MCF 10A (cell line): ENCODE data around the gene P3H2. TPM values are rescaled to one million over a fixed set of nuclear protein-coding genes. Genes with fewer than 3 reads are reported as not detected.
"Not testable (repeated sequence)": the region's sequence is repeated elsewhere in the genome, so short reads cannot be mapped to it uniquely, and the experiment has no call there.

Experiments used
- BruUV-seq: library from RNA; stranded (reverse); fragments of 400-500 nt; replicated peaks from 2 replicates; lab custom pipeline; 2021; lab: Mats Ljungman, UMichigan
- CTCF ChIA-PET: fragments of 300-600 bp; sonication (Branson Sonifier 250); formaldehyde crosslinking; extraction: SDS; loops from one replicate; lab custom pipeline; 2021; ENCODE audit warnings: antibody characterized with exemption, inconsistent platforms; lab: Yijun Ruan, JAX
- POLR2A ChIA-PET: fragments of 300-600, 350-650 bp; sonication (Branson Sonifier 250); formaldehyde crosslinking; extraction: SDS; loops from one replicate; lab custom pipeline; 2020; ENCODE audit warnings: antibody characterized with exemption, inconsistent platforms; lab: Yijun Ruan, JAX
- DNase-seq: peaks from one replicate; pipeline ENCODE4 v3.0.0-alpha.2; 2018; ENCODE audit not compliant: unreplicated experiment
- H3K27ac Mint-ChIP-seq: one replicate; pipeline ENCODE4 v1.8.0; 2022; ENCODE audit warnings: mild to moderate bottlenecking, low read depth, mixed read lengths; ENCODE audit not compliant: unreplicated experiment
- H3K27me3 Mint-ChIP-seq: one replicate; pipeline ENCODE4 v1.8.0; 2022; ENCODE audit warnings: mixed read lengths; ENCODE audit not compliant: insufficient read depth, unreplicated experiment
- H3K36me3 Mint-ChIP-seq: one replicate; pipeline ENCODE4 v1.8.0; 2022; ENCODE audit warnings: mild to moderate bottlenecking, moderate library complexity, mixed read lengths; ENCODE audit not compliant: insufficient read depth, unreplicated experiment
- H3K4me1 Mint-ChIP-seq: one replicate; pipeline ENCODE4 v1.8.0; 2022; ENCODE audit warnings: mixed read lengths; ENCODE audit not compliant: insufficient read depth, unreplicated experiment
- H3K4me3 Mint-ChIP-seq: one replicate; pipeline ENCODE4 v1.8.0; 2022; ENCODE audit warnings: mild to moderate bottlenecking, moderate library complexity, mixed read lengths; ENCODE audit not compliant: unreplicated experiment
- H3K9me3 Mint-ChIP-seq: one replicate; pipeline ENCODE4 v1.8.0; 2022; ENCODE audit warnings: mixed read lengths; ENCODE audit not compliant: unreplicated experiment
- intact Hi-C: fragments of 100-400 bp; cut with micrococcal nuclease; formaldehyde crosslinking; loops from 2 replicates; pipeline ENCODE4 v1.14.1; 2022
- total RNA-seq: library from RNA; stranded (reverse); gene quantifications from 2 replicates; pipeline ENCODE4 v1.2.3, GENCODE V29; 2022
- TF ChIP-seq, protein P1 (sequence below): fragments of 200-600 bp; IDR thresholded peaks from one replicate; pipeline ENCODE4 v1.8.0; 2022; ENCODE audit warnings: antibody characterized with exemption, mild to moderate bottlenecking; ENCODE audit not compliant: unreplicated experiment

The P3H2 gene
- total RNA-seq, 1 experiment from 2014 or later, result 60.2 TPM

DNA sequence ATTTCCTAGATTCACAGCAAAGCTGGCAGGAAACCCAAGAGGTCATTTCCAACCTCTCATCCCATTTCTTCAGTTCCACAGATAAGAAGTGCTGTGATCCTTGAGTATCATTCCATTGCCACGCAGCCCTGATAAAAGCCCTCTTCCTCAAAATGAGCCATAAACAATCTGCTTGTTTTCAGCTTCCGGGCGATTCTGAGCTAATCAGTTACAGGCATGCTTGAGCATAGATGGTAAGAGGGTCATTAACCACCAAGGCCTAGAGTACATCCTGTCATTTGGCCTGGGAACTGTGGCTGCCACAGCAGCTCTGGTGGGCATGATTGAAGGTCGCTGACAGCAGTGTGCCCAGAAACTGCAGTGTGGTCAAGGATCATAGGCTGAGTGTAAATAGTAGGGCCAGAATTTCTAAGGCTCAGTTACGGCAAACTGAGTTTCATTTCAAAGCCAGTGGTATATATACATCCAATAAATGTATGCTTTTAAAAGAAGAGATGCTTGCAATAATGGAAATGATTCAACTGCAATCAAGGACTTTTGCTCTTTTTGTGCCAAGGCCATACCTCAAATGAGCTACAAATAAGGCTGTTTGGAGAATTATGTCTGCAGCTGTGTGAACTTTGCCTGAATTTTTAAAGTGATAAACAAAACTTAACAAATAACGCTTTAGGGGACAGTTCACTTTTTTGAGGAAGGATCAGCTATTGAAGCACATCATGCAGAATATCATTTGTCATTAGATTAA is 47.3 kb downstream of the P3H2 start:
- Mint-ChIP-seq H3K36me3 (peaks cover 4% of the 10 kb centered on the region), H3K4me3 (no peak overlapping the region), H3K9me3 (no peaks in the 10 kb centered on the region), H3K27me3 (no peaks in the 10 kb centered on the region), H3K4me1 (peaks cover 28% of the 10 kb centered on the region), H3K27ac (no peak overlapping the region)
- DNase-seq, result no peak
- no TSS peak for BruUV-seq
- ChIA-PET POLR2A (interaction anchor here (1.1 kb wide), 1 partner anchor 12 kb away, joined by 3 read pairs; no protein-coding TSS in a partner anchor), CTCF (interaction anchor here (0.6 to 1.6 kb wide), 2 partner anchors 11 to 624 kb away, joined by 4 to 6 read pairs; no protein-coding TSS in a partner anchor)
- TF ChIP-seq, protein P1, sequence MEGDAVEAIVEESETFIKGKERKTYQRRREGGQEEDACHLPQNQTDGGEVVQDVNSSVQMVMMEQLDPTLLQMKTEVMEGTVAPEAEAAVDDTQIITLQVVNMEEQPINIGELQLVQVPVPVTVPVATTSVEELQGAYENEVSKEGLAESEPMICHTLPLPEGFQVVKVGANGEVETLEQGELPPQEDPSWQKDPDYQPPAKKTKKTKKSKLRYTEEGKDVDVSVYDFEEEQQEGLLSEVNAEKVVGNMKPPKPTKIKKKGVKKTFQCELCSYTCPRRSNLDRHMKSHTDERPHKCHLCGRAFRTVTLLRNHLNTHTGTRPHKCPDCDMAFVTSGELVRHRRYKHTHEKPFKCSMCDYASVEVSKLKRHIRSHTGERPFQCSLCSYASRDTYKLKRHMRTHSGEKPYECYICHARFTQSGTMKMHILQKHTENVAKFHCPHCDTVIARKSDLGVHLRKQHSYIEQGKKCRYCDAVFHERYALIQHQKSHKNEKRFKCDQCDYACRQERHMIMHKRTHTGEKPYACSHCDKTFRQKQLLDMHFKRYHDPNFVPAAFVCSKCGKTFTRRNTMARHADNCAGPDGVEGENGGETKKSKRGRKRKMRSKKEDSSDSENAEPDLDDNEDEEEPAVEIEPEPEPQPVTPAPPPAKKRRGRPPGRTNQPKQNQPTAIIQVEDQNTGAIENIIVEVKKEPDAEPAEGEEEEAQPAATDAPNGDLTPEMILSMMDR, result no peak
- intact Hi-C loops, result no loop called here

DNA sequence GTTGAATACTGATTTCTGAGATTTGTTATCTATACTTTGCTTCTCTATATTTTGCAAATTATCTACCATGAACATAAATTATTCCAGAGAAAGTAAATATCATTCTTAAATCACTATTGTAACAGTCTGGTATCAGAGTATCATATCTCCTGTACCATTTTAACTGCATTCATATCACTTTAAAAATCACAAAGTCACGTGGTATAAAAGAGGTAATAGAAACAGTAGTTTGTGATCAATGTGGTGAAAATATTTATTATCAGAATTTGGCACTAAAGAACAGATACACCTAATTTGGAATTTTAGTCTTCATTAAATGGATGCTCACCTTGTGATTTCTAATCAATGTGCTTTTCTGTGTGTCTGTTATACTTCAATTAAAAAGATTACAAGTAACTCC is 47.8 kb downstream of the P3H2 start:
- H3K27ac Mint-ChIP-seq, result no peak overlapping the region
- H3K4me1 Mint-ChIP-seq, result peaks cover 28% of the 10 kb centered on the region
- intact Hi-C loops, result no loop called here
- peaks cover 4% of the 10 kb centered on the region for H3K36me3 Mint-ChIP-seq
- DNase-seq, result no peak
- TF ChIP-seq, protein P1, result no peak
- no peaks in the 10 kb centered on the region for H3K9me3 Mint-ChIP-seq
- BruUV-seq, result no TSS peak
- POLR2A ChIA-PET, result no interaction called here
- H3K4me3 Mint-ChIP-seq, result no peak overlapping the region
- no peaks in the 10 kb centered on the region for H3K27me3 Mint-ChIP-seq
- CTCF ChIA-PET, result interaction anchor here (0.6 to 1.6 kb wide), 2 partner anchors 12 to 624 kb away, joined by 4 to 6 read pairs; no protein-coding TSS in a partner anchor

DNA sequence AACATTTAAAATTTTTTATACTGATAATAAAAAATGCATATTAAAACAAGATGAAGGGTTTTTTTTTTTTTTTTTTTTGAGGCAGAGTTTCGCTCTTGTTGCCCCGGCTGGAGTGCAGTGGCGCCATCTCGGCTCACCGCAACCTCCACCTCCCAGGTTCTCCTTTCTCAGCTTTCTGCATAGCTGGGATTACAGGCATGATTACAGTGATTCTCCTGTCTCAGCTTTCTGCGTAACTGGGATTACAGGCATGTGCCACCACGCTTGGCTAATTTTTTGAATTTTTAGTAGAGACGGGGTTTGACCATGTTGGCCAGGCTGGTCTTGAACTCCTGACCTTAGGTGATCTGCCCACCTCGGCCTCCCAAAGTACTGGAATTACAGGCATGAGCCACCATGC is 48.8 kb downstream of the P3H2 start:
- H3K9me3 Mint-ChIP-seq, H3K27me3 Mint-ChIP-seq, BruUV-seq, H3K4me3 Mint-ChIP-seq, H3K36me3 Mint-ChIP-seq, DNase-seq, H3K27ac Mint-ChIP-seq, CTCF ChIA-PET, intact Hi-C loops: not testable (repeated sequence)
- POLR2A ChIA-PET, result interaction anchor here (0.6 to 1.2 kb wide), 2 partner anchors 20 to 250 kb away, joined by 3 read pairs; partner anchors contain the start of gene CLDN1
- H3K4me1 Mint-ChIP-seq, result peaks cover 20% of the 10 kb centered on the region

DNA sequence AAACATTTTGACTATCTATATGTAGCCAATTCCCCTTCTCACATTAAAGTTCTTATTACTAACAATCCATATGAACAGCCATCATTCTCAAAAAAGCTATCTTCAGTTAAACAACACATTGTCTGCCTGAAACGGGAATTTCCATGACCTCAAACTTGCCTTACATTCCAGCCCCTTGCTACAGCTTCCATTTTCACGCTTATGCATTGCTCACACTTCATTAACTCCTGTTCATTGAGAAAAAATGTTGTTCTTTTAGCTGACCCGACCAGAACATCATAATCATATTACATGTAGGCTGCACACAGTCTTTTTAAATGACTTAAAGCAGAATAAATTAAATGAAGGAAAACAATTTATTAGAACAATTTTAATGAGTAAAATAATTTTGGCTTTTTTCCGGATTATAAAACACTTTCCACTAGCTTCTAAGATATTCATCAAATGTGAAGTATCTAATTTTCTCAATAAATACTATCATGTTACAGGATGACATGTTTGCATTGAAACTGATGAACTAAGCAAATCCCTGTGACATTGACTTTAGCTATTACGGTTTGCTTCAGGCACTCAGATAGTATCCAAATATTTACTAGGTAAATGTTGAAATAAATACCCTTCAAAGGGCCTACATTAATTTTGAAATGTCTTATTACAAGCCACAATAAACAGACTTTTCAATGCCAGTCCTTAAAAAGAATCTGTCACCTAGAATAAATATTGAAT is 49.9 kb downstream of the P3H2 start:
- no peak overlapping the region for H3K27ac Mint-ChIP-seq
- DNase-seq, result no peak
- TF ChIP-seq, protein P1, result no peak

More for the DNA sequence above, 49.9 kb downstream of the P3H2 start:
- no peaks in the 10 kb centered on the region for H3K27me3 Mint-ChIP-seq
- H3K4me1 Mint-ChIP-seq, result peaks cover 9% of the 10 kb centered on the region
- ChIA-PET CTCF (interaction anchor here (0.8 to 1.4 kb wide), 2 partner anchors 12 to 31 kb away, joined by 3 to 4 read pairs; no protein-coding TSS in a partner anchor), POLR2A (interaction anchor here (0.7 to 2.2 kb wide), 8 partner anchors 12 to 59 kb away, joined by 3 to 5 read pairs (median 3); partner anchors contain the start of gene P3H2)
- no peak overlapping the region for H3K4me3 Mint-ChIP-seq
- H3K36me3 Mint-ChIP-seq, result peaks cover 4% of the 10 kb centered on the region
- intact Hi-C loops, result no loop called here
- BruUV-seq, result no TSS peak
- no peaks in the 10 kb centered on the region for H3K9me3 Mint-ChIP-seq
